Measurements from ENCODE around the gene AGPS. TPM values are rescaled to one million over a fixed set of nuclear protein-coding genes. Genes with fewer than 3 reads are reported as not detected.
A peak's percentile ranks its signal among the peaks of the same experiment; 100 is the strongest.

AGPS gene
- total and polyA plus RNA-seq, 2 of the 13 experiments (the other 11 are each of a cell fraction or from before 2014, with no cell fraction given): 39.4 to 99.0 TPM

GRCh38 chr2:177396703-177397460 is 4.3 kb downstream of the AGPS start:
- Histone ChIP-seq H2AFZ (ENCODE audit: low read length) (no peak overlapping the region), H3K4me2 (ENCODE audit: low read depth, low read length) (peak overlapping the region; percentile 80), H3K9ac (ENCODE audit: insufficient read depth, low read depth, low read length) (peak overlapping the region; percentile 32), H3K9me3 (ENCODE audit: low read length) (no peaks in the 10 kb centered on the region), H3K4me1 (ENCODE audit: insufficient read depth, low read length) (peaks cover 86% of the 10 kb centered on the region), H3K4me3 (replicated peaks in 1 of 3; ENCODE audit: insufficient read depth in 1 of 3, low read depth in 2 of 3, low read length in 3 of 3) (peak overlapping the region; percentile 12 to 29 (median 23); a peak in 3 of 6 replicates), H3K79me2 (ENCODE audit: insufficient read depth, low read length) (peaks cover 97% of the 10 kb centered on the region), H3K27me3 (ENCODE audit: control insufficient read depth in 1 of 2, insufficient read depth in 2 of 2, low read length in 2 of 2) (no peaks in the 10 kb centered on the region; a peak in 1 of 5 replicates), H3K27ac (ENCODE audit: extremely low read length, insufficient read depth, low read length) (peak overlapping the region; percentile 86), H3K36me3 (replicated peaks in 1 of 2; ENCODE audit: control insufficient read depth in 1 of 2, insufficient read depth in 2 of 2, low read length in 2 of 2) (no peaks in the 10 kb centered on the region), H4K20me1 (ENCODE audit: insufficient read depth, low read length) (no peaks in the 10 kb centered on the region; the same call in 1 of the 2 replicates)
- peak; percentile 93 for DNase-seq (ENCODE audit: low spot score)
- ATAC-seq: peak; percentile 63
- ChIA-PET POLR2A (interaction anchor here (0.8 to 2.4 kb wide), 4 partner anchors 9 to 182 kb away, joined by 3 to 22 read pairs (median 3); partner anchors contain the start of gene NFE2L2), CTCF (ENCODE audit: low intra/inter-chr PET ratio, low total read pairs) (no interaction called here)
- 41% methylated on average over 10 of the region's 10 CpGs for WGBS (ENCODE audit: low lambda C conversion rate)
- BruUV-seq (replicated peaks): no TSS peak
- intact Hi-C loops (cut with micrococcal nuclease; ENCODE audit: unreplicated experiment): loop anchor here (5.0 kb wide), 2 partner anchors 230 to 1055 kb away; partner anchors contain the start of genes PJVK and PRKRA
- in situ Hi-C loops (cut with HindIII; ENCODE audit: extremely low pct_ligation_motif_present, low pct_unique_long_range_greater_than_20kb): no loop called here
- FAIRE-seq: peak; percentile 60
- TF ChIP-seq ZBTB20 (CRISPR knock-in tag; IDR thresholded peaks at IDR 0.05; ENCODE audit: borderline replicate concordance, low read depth) (peak; percentile 82; the same call in 1 of the 2 replicates), ZNF431 (CRISPR knock-in tag; IDR thresholded peaks at IDR 0.05; ENCODE audit: borderline replicate concordance, low read depth) (no peak), ZNF124 (CRISPR knock-in tag; IDR thresholded peaks at IDR 0.05) (peak; percentile 43; the same call in 1 of the 2 replicates), GMEB1 (CRISPR knock-in tag; IDR thresholded peaks at IDR 0.05; ENCODE audit: borderline replicate concordance) (no peak), ATF3 (CRISPR knock-in tag; IDR thresholded peaks at IDR 0.05) (peak; percentile 95), DMAP1 (CRISPR knock-in tag; IDR thresholded peaks at IDR 0.05) (no peak; the same call in 1 of the 2 replicates), NCOR1 (IDR thresholded peaks at IDR 0.05; ENCODE audit: borderline replicate concordance, low read length) (peak; percentile 29; the same call in 1 of the 2 replicates), HMG20A (CRISPR knock-in tag; IDR thresholded peaks at IDR 0.05; ENCODE audit: borderline replicate concordance) (peak; percentile 67; the same call in 1 of the 2 replicates), ZNF30 (CRISPR knock-in tag; IDR thresholded peaks at IDR 0.05) (no peak), ZGPAT (CRISPR knock-in tag; IDR thresholded peaks at IDR 0.05) (peak; percentile 81), CSRNP1 (CRISPR knock-in tag; IDR thresholded peaks at IDR 0.05) (0 out of 2 replicates have a peak, but pooled peaks have one; percentile 44), RXRA (CRISPR knock-in tag; IDR thresholded peaks at IDR 0.05) (peak; percentile 14; the same call in 1 of the 2 replicates), CHD4 (IDR thresholded peaks at IDR 0.05; ENCODE audit: borderline replicate concordance, low read length) (peak; percentile 72; the same call in 1 of the 2 replicates), ZNF878 (CRISPR knock-in tag; IDR thresholded peaks at IDR 0.05) (peak; percentile 48; the same call in 1 of the 2 replicates), ZNF724P (CRISPR knock-in tag; IDR thresholded peaks at IDR 0.05; ENCODE audit: borderline replicate concordance) (no peak)
- TF ChIP-seq, protein P1, sequence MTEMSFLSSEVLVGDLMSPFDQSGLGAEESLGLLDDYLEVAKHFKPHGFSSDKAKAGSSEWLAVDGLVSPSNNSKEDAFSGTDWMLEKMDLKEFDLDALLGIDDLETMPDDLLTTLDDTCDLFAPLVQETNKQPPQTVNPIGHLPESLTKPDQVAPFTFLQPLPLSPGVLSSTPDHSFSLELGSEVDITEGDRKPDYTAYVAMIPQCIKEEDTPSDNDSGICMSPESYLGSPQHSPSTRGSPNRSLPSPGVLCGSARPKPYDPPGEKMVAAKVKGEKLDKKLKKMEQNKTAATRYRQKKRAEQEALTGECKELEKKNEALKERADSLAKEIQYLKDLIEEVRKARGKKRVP (CRISPR knock-in tag; IDR thresholded peaks at IDR 0.05): 0 out of 4 replicates have a peak, but pooled peaks of 1 of the 2 experiments have one; percentile 21
